Astrocyte (in vitro differentiated cells and primary cell): ENCODE data around the gene MYOZ3. TPM values are rescaled to one million over a fixed set of nuclear protein-coding genes. Genes with fewer than 3 reads are reported as not detected.

Experiments used
- DNase-seq: peaks from one replicate; pipeline ENCODE4 v3.0.0-alpha.2; 2010; ENCODE audit warnings: low read depth
- FAIRE-seq: peaks from 2 replicates; lab custom pipeline; 2011; peaks lifted over from hg19 to GRCh38; lab: Jason Lieb, UNC
- H2AFZ ChIP-seq: 2 replicates; pipeline ENCODE4 v1.6.0; 2012; ENCODE audit warnings: low read depth, low read length, inconsistent platforms
- H3K27ac ChIP-seq: 2 replicates; pipeline ENCODE4 v1.5.1; 2011; ENCODE audit warnings: low read depth, low read length, inconsistent platforms
- H3K27me3 ChIP-seq: 2 replicates; pipeline ENCODE4 v1.6.0; 2011; ENCODE audit warnings: low read length, inconsistent platforms; ENCODE audit not compliant: insufficient read depth
- H3K36me3 ChIP-seq: 2 replicates; pipeline ENCODE4 v1.5.1; 2011; ENCODE audit warnings: low read length, inconsistent platforms; ENCODE audit not compliant: insufficient read depth
- H3K4me1 ChIP-seq: 2 replicates; pipeline ENCODE4 v1.5.1; 2011; ENCODE audit warnings: low read length, inconsistent platforms; ENCODE audit not compliant: insufficient read depth
- H3K4me2 ChIP-seq: 2 replicates; pipeline ENCODE4 v1.6.0; 2012; ENCODE audit warnings: low read length, inconsistent platforms
- H3K4me3 ChIP-seq: 2 replicates; pipeline ENCODE4 v1.5.1; 2011; ENCODE audit warnings: low read depth, mild to moderate bottlenecking, low read length, inconsistent platforms; ENCODE audit not compliant: insufficient read depth
- H3K79me2 ChIP-seq: 2 replicates; pipeline ENCODE4 v1.6.0; 2012; ENCODE audit warnings: mild to moderate bottlenecking, low read length, inconsistent platforms; ENCODE audit not compliant: insufficient read depth
- H3K9ac ChIP-seq: 2 replicates; pipeline ENCODE4 v1.6.0; 2012; ENCODE audit warnings: mild to moderate bottlenecking, low read length, inconsistent platforms
- H3K9me3 ChIP-seq: 2 replicates; pipeline ENCODE4 v1.5.1; 2012; ENCODE audit warnings: low read depth, mild to moderate bottlenecking, low read length, inconsistent platforms; ENCODE audit not compliant: insufficient read depth
- H4K20me1 ChIP-seq: 2 replicates; pipeline ENCODE4 v1.6.0; 2012; ENCODE audit warnings: low read length, inconsistent platforms; ENCODE audit not compliant: insufficient read depth
- H3K27ac Mint-ChIP-seq: one replicate; pipeline ENCODE4 v1.8.0; 2021; ENCODE audit warnings: mild to moderate bottlenecking, mixed read lengths; ENCODE audit not compliant: unreplicated experiment
- H3K27me3 Mint-ChIP-seq: one replicate; pipeline ENCODE4 v1.8.0; 2021; ENCODE audit warnings: low read depth, mixed read lengths; ENCODE audit not compliant: unreplicated experiment
- H3K36me3 Mint-ChIP-seq: one replicate; pipeline ENCODE4 v1.8.0; 2021; ENCODE audit warnings: low read depth, mixed read lengths; ENCODE audit not compliant: unreplicated experiment
- H3K4me1 Mint-ChIP-seq: one replicate; pipeline ENCODE4 v1.8.0; 2021; ENCODE audit warnings: low read depth, mixed read lengths; ENCODE audit not compliant: unreplicated experiment
- H3K4me3 Mint-ChIP-seq: one replicate; pipeline ENCODE4 v1.8.0; 2021; ENCODE audit warnings: mild to moderate bottlenecking, moderate library complexity, mixed read lengths; ENCODE audit not compliant: unreplicated experiment
- H3K9me3 Mint-ChIP-seq: one replicate; pipeline ENCODE4 v1.8.0; 2021; ENCODE audit warnings: mild to moderate bottlenecking, mixed read lengths; ENCODE audit not compliant: unreplicated experiment
- CTCF ChIP-seq: IDR thresholded peaks from 2 replicates; pipeline ENCODE4 v1.5.1; 2011; ENCODE audit warnings: low read depth, mild to moderate bottlenecking, inconsistent platforms, low read length, moderate library complexity; ENCODE audit not compliant: insufficient read depth
- EZH2 ChIP-seq: IDR thresholded peaks from 2 replicates; pipeline ENCODE4 v1.6.1; 2012; ENCODE audit warnings: mild to moderate bottlenecking, low read length, inconsistent platforms; ENCODE audit not compliant: insufficient read depth
- total RNA-seq: library from RNA; stranded (reverse); gene quantifications from 2 replicates; pipeline ENCODE4 v1.2.1, GENCODE V29; 2021

The MYOZ3 gene
- total RNA-seq, 1 donor from 2014 or later = 5.5 TPM

GRCh38 chr5:150623878-150624216 lies 37.2 kb upstream of the MYOZ3 start:
- peaks cover 31% of the 10 kb centered on the region for H3K79me2 ChIP-seq
- no peaks in the 10 kb centered on the region for H3K27me3 ChIP-seq
- H3K4me1 ChIP-seq = peaks cover 71% of the 10 kb centered on the region
- peaks cover 14% of the 10 kb centered on the region for H3K27me3 Mint-ChIP-seq
- H3K36me3 Mint-ChIP-seq = no peaks in the 10 kb centered on the region
- no peak overlapping the region for H2AFZ ChIP-seq
- no peak overlapping the region for H3K4me3 ChIP-seq
- no peaks in the 10 kb centered on the region for H3K36me3 ChIP-seq
- peaks cover 9% of the 10 kb centered on the region for H4K20me1 ChIP-seq
- peaks cover 37% of the 10 kb centered on the region for H3K4me1 Mint-ChIP-seq
- peak overlapping the region; percentile 86 for H3K27ac Mint-ChIP-seq
- DNase-seq = no peak
- no peaks in the 10 kb centered on the region for H3K9me3 Mint-ChIP-seq
- no peaks in the 10 kb centered on the region for H3K9me3 ChIP-seq
- peak overlapping the region; percentile 93 for H3K4me3 Mint-ChIP-seq
- peak overlapping the region; percentile 67 for H3K9ac ChIP-seq
- peak overlapping the region; percentile 11 for H3K27ac ChIP-seq
- TF ChIP-seq EZH2 (no peak), CTCF (no peak)
- peak overlapping the region; percentile 82 for H3K4me2 ChIP-seq
- FAIRE-seq = no peak

- Mint-ChIP-seq H3K9me3 (no peaks in the 10 kb centered on the region), H3K27me3 (peaks cover 10% of the 10 kb centered on the region), H3K36me3 (peaks cover 3% of the 10 kb centered on the region), H3K4me3 (peak overlapping the region; percentile 93), H3K4me1 (peaks cover 41% of the 10 kb centered on the region), H3K27ac (peak overlapping the region; percentile 86)
- Histone ChIP-seq H3K27me3 (no peaks in the 10 kb centered on the region), H4K20me1 (peaks cover 12% of the 10 kb centered on the region), H3K4me2 (peak overlapping the region; percentile 86), H3K9me3 (no peaks in the 10 kb centered on the region), H2AFZ (peak overlapping the region; percentile 57), H3K4me1 (peaks cover 64% of the 10 kb centered on the region), H3K36me3 (no peaks in the 10 kb centered on the region), H3K4me3 (peak overlapping the region; percentile 66), H3K79me2 (peaks cover 36% of the 10 kb centered on the region), H3K9ac (peak overlapping the region; percentile 80), H3K27ac (no peak overlapping the region)
- no peak for FAIRE-seq
- TF ChIP-seq EZH2 = no peak
- no peak for TF ChIP-seq CTCF
- no peak for DNase-seq
These were observed 36.5 kb upstream of the MYOZ3 start for GRCh38 chr5:150624334-150625163.

- Histone ChIP-seq H4K20me1 (peaks cover 16% of the 10 kb centered on the region), H3K27ac (peak overlapping the region; percentile 3), H3K9me3 (no peaks in the 10 kb centered on the region), H3K4me2 (peak overlapping the region; percentile 86), H3K4me3 (peak overlapping the region; percentile 66), H3K4me1 (peaks cover 59% of the 10 kb centered on the region), H3K27me3 (no peaks in the 10 kb centered on the region), H2AFZ (peak overlapping the region; percentile 57), H3K36me3 (no peaks in the 10 kb centered on the region), H3K79me2 (peaks cover 42% of the 10 kb centered on the region), H3K9ac (peak overlapping the region; percentile 80)
- FAIRE-seq = no peak
- H3K4me3 Mint-ChIP-seq = no peak overlapping the region
- H3K36me3 Mint-ChIP-seq = peaks cover 4% of the 10 kb centered on the region
- no peak for TF ChIP-seq CTCF
- no peak for TF ChIP-seq EZH2
- H3K4me1 Mint-ChIP-seq = peaks cover 42% of the 10 kb centered on the region
- H3K27me3 Mint-ChIP-seq = peaks cover 10% of the 10 kb centered on the region
- no peak overlapping the region for H3K27ac Mint-ChIP-seq
- DNase-seq = no peak
- no peaks in the 10 kb centered on the region for H3K9me3 Mint-ChIP-seq
These were observed 35.9 kb upstream of the MYOZ3 start for GRCh38 chr5:150625164-150625535.
